Measurements from ENCODE around the gene E4F1. TPM values are rescaled to one million over a fixed set of nuclear protein-coding genes. Genes with fewer than 3 reads are reported as not detected.
A peak's percentile ranks its signal among the peaks of the same experiment; 100 is the strongest.

Gene E4F1
- total RNA-seq, 4 donors from 2014 or later, result 24.5 to 38.4 (median 27.0) TPM

DNA sequence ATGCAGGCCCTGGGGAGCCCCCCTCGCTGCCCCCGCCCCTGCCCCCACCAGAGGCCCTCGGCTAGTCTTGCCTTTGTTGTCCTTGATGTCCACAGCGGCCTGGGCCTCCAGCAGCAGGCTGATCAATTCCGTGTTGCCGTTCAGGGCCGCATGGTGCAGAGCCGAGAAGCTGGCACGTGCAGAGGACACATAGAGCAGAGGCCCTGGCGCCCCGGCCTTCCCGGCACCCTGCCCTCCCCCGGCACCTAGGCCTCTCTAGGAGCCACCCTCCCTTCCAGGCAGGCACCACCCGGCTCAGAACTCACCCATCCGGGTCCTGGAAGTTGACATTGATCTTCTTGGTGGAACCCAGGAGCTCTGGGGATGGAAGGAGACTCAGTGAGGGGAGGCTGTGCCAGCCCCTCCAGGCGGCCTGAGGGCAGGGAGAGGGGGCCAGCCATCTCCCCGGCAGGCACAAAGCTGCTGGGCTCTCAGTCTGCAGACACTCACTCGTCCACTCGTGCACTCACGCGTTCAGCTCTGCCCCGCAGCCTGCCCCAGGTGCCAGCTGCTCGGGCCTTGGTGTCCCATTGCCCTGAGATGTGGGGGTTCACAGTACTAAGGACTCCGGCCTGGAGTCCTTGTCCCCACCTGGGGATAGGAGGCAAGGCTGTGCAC, 33.3 kb upstream of the E4F1 start:
- peaks cover 10 to 16% (median 16%) of the 10 kb centered on the region in 3 donors for H3K27me3 ChIP-seq
- no peak overlapping the region for H3K4me3 ChIP-seq
- in situ Hi-C loops (cut with MboI; ENCODE audit: low sequenced_read_pairs in 4 of 4), result no loop called here
- H3K27ac ChIP-seq, result no peak overlapping the region
- H3K4me1 ChIP-seq, result peaks cover 0 to 2% of the 10 kb centered on the region in 2 donors
- H3K9me3 ChIP-seq, result no peaks in the 10 kb centered on the region
- DNase-seq (no peak), ATAC-seq (no peak)
- no peaks in the 10 kb centered on the region for H3K36me3 ChIP-seq
- intact Hi-C loops (cut with DNase I; ENCODE audit: low total_unique reads), result no loop called here
- TF ChIP-seq POLR2A (IDR thresholded peaks at IDR 0.05), result no peak
- no peak for TF ChIP-seq CTCF (IDR thresholded peaks at IDR 0.05 in 4 of 5, conservative IDR thresholded peaks at IDR 0.05 in 1 of 5)

- TF ChIP-seq CTCF (IDR thresholded peaks at IDR 0.05 in 4 of 5, conservative IDR thresholded peaks at IDR 0.05 in 1 of 5), result no peak
- no peak for TF ChIP-seq POLR2A (IDR thresholded peaks at IDR 0.05)
- Histone ChIP-seq H3K4me1 (peaks cover 7 to 9% of the 10 kb centered on the region in 2 donors), H3K36me3 (no peaks in the 10 kb centered on the region), H3K9me3 (no peaks in the 10 kb centered on the region), H3K27me3 (peaks cover 18 to 23% (median 23%) of the 10 kb centered on the region in 3 donors), H3K27ac (no peak overlapping the region), H3K4me3 (no peak overlapping the region)
- no peak for DNase-seq
- in situ Hi-C loops (cut with MboI; ENCODE audit: low sequenced_read_pairs in 4 of 4) (no loop called here), intact Hi-C loops (cut with DNase I; ENCODE audit: low total_unique reads) (no loop called here)
- no peak for ATAC-seq
Observed at GRCh38 chr16:2190659-2191445, 32.5 kb upstream of the E4F1 start.

GRCh38 chr16:2191446-2191706, 32.0 kb upstream of the E4F1 start:
- no peak overlapping the region for H3K4me3 ChIP-seq
- in situ Hi-C loops (cut with MboI; ENCODE audit: low sequenced_read_pairs in 4 of 4), result no loop called here
- no peak for TF ChIP-seq POLR2A (IDR thresholded peaks at IDR 0.05)
- intact Hi-C loops (cut with DNase I; ENCODE audit: low total_unique reads), result no loop called here
- H3K9me3 ChIP-seq, result no peaks in the 10 kb centered on the region
- H3K27me3 ChIP-seq, result peaks cover 20 to 26% (median 24%) of the 10 kb centered on the region in 3 donors
- DNase-seq, result no peak
- peaks cover 7 to 10% of the 10 kb centered on the region in 2 donors for H3K4me1 ChIP-seq
- H3K27ac ChIP-seq, result no peak overlapping the region
- ATAC-seq, result no peak
- H3K36me3 ChIP-seq, result no peaks in the 10 kb centered on the region

DNA sequence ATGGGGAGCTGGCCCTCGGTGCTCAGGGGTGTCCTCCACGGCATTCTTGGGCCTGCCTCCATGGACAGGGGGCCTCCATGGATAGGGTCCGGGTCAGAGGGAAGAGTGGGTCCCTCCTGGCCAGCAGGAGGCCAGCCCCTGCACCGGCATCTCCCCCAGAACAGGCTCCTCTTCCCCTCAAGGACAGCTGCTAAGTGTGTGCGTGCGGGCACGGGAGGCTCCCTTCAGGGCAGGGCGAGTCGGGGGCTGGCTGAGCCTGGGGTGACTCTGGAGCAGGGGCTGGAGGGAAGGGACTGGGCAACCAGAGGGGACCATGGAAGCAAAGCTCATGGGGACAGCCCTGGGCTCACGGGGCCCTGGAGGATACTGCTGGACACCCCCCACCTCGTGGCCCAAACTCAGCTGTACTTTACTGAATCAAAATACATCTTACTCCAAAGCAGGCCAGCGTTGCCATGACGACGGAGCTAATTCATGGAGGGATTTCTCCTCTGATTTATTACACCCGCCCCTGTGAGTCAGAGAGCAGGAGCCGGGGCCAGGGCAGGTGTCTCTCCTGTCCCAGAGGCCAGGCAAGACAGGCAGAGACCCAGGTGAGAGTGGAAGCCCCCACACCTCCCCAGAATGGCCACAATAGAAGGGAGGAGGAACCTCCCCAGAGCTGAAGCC, 29.1 kb upstream of the E4F1 start:
- TF ChIP-seq CTCF (IDR thresholded peaks at IDR 0.05 in 4 of 5, conservative IDR thresholded peaks at IDR 0.05 in 1 of 5), result no peak
- TF ChIP-seq POLR2A (IDR thresholded peaks at IDR 0.05), result no peak
- Histone ChIP-seq H3K9me3 (no peaks in the 10 kb centered on the region), H3K4me3 (no peak overlapping the region), H3K27me3 (peaks cover 27 to 36% (median 33%) of the 10 kb centered on the region in 3 donors), H3K27ac (no peak overlapping the region), H3K36me3 (no peaks in the 10 kb centered on the region), H3K4me1 (peaks cover 7 to 10% of the 10 kb centered on the region in 2 donors)
- intact Hi-C loops (cut with DNase I; ENCODE audit: low total_unique reads) (no loop called here), in situ Hi-C loops (cut with MboI; ENCODE audit: low sequenced_read_pairs in 4 of 4) (no loop called here)
- DNase-seq, result no peak
- no peak for ATAC-seq

- Histone ChIP-seq H3K27me3 (peaks cover 27 to 36% (median 33%) of the 10 kb centered on the region in 3 donors), H3K4me1 (peaks cover 7 to 10% of the 10 kb centered on the region in 2 donors), H3K36me3 (no peaks in the 10 kb centered on the region), H3K9me3 (no peaks in the 10 kb centered on the region), H3K4me3 (no peak overlapping the region), H3K27ac (no peak overlapping the region)
- in situ Hi-C loops (cut with MboI; ENCODE audit: low sequenced_read_pairs in 4 of 4), result no loop called here
- ATAC-seq (peak; percentile 80 to 88), DNase-seq (peak; percentile 29 to 49)
- peak in 4 of 5 experiments; percentile 51 to 66 (median 58) for TF ChIP-seq CTCF (IDR thresholded peaks at IDR 0.05 in 4 of 5, conservative IDR thresholded peaks at IDR 0.05 in 1 of 5)
- TF ChIP-seq POLR2A (IDR thresholded peaks at IDR 0.05), result no peak
- intact Hi-C loops (cut with DNase I; ENCODE audit: low total_unique reads), result loop anchor here (1.0 to 5.0 kb wide), 2 partner anchors 56 to 307 kb away; partner anchors contain the start of gene ECI1
Observed at GRCh38 chr16:2194852-2195321, 28.5 kb upstream of the E4F1 start.

Data from gastrocnemius medialis (tissue), 4 donors.